Uterus (tissue), 2 donors: Measurements from ENCODE around the gene TOR1AIP2.

Source experiments
- CTCF ChIP-seq, 4 experiments: fragments of 200-600 bp in 2 of 4; fragments of 450-650 bp in 2 of 4; sonication (generic) in 2 of 4; IDR thresholded peaks; one replicate each; pipeline ENCODE4 v1.5.1; 2016 to 2019; ENCODE audit warnings: antibody characterized with exemption in 4 of 4, mild to moderate bottlenecking in 2 of 4, moderate library complexity in 1 of 4
- POLR2A ChIP-seq, 2 donors: fragments of 450-650 bp; IDR thresholded peaks; one replicate each; pipeline ENCODE4 v1.6.1; 2016; ENCODE audit warnings: antibody characterized with exemption in 2 of 2, mild to moderate bottlenecking in 1 of 2, moderate library complexity in 1 of 2

GRCh38 chr1:179856296-179856695 lies 21.3 kb downstream of the TOR1AIP2 start:
- TF ChIP-seq CTCF (IDR thresholded peaks at IDR 0.05) (no peak), POLR2A (IDR thresholded peaks at IDR 0.05) (no peak)
